SK-N-SH (cell line): ENCODE results near the gene MAGEB2. TPM values are rescaled to one million over a fixed set of nuclear protein-coding genes. Genes with fewer than 3 reads are reported as not detected.
"Not testable (repeated sequence)": the region's sequence is repeated elsewhere in the genome, so short reads cannot be mapped to it uniquely, and the experiment has no call there.

ENCODE experiments used
- CTCF ChIA-PET: fragments of 300-600, 350-600 bp; formaldehyde crosslinking; extraction: SDS; loops from one replicate; lab custom pipeline; 2021; lab: Yijun Ruan, JAX
- POLR2A ChIA-PET: fragments of 350-600 bp; sonication (Branson Sonifier 250); formaldehyde crosslinking; extraction: SDS; loops from one replicate; lab custom pipeline; 2020; ENCODE audit warnings: antibody characterized with exemption, inconsistent platforms; lab: Yijun Ruan, JAX
- DNase-seq: peaks from one replicate; pipeline ENCODE4 v3.0.0; 2012
- H2AFZ ChIP-seq: fragments of 200-600 bp; sonication (generic); 2 replicates; pipeline ENCODE4 v1.8.1; 2016; ENCODE audit warnings: antibody characterized with exemption, mild to moderate bottlenecking, low read depth
- H3F3A ChIP-seq: fragments of 200-600 bp; sonication (generic); replicated peaks from 2 replicates; pipeline ENCODE3; 2016; ENCODE audit warnings: antibody characterized with exemption, mild to moderate bottlenecking; ENCODE audit not compliant: insufficient read depth
- H3K27ac ChIP-seq, 2 experiments: fragments of 200-500 bp in 1 of 2; fragments of 200-600 bp in 1 of 2; sonication (Bioruptor generic) in 1 of 2; sonication (generic), shearing (Covaris generic) in 1 of 2; 2 replicates each; pipeline versions ENCODE4 v1.5.1 to v1.6.1; 2014 to 2016; ENCODE audit warnings: low read depth in 2 of 2, inconsistent platforms in 1 of 2, low read length in 1 of 2, mild to moderate bottlenecking in 1 of 2, mixed read lengths in 1 of 2
- H3K27me3 ChIP-seq: fragments of 200-600 bp; sonication (generic), shearing (Covaris generic); 2 replicates; pipeline ENCODE4 v1.6.1; 2016; ENCODE audit warnings: mixed run types; ENCODE audit not compliant: insufficient read depth
- H3K36me3 ChIP-seq, 2 experiments: fragments of 200-500 bp in 1 of 2; fragments of 200-600 bp in 1 of 2; sonication (Bioruptor generic) in 1 of 2; sonication (generic) in 1 of 2; replicated peaks in 1 of 2; 2 replicates each; pipeline versions ENCODE3 to v1.5.1; 2014 to 2016; ENCODE audit warnings: low read length in 1 of 2, mild to moderate bottlenecking in 1 of 2; ENCODE audit not compliant: insufficient read depth in 2 of 2, control insufficient read depth in 1 of 2
- H3K4me1 ChIP-seq, 2 experiments: fragments of 200-500 bp in 1 of 2; fragments of 200-600 bp in 1 of 2; sonication (Bioruptor generic) in 1 of 2; sonication (generic), shearing (Covaris generic) in 1 of 2; 2 replicates each; pipeline versions ENCODE4 v1.5.1 to v1.6.1; 2014 to 2016; ENCODE audit warnings: low read depth in 1 of 2, low read length in 1 of 2, mixed run types in 1 of 2; ENCODE audit not compliant: insufficient read depth in 2 of 2, control insufficient read depth in 1 of 2
- H3K4me2 ChIP-seq: fragments of 200-600 bp; sonication (generic), shearing (Covaris generic); 2 replicates; pipeline ENCODE4 v1.6.1; 2017; ENCODE audit warnings: mixed run types
- H3K4me3 ChIP-seq, 2 experiments: fragments of 200-500 bp in 1 of 2; fragments of 200-600 bp in 1 of 2; sonication (Bioruptor generic) in 1 of 2; sonication (generic), shearing (Covaris generic) in 1 of 2; 2 replicates each; pipeline versions ENCODE4 v1.5.1 to v1.8.1; 2014 to 2016; ENCODE audit warnings: low read depth in 2 of 2, inconsistent platforms in 1 of 2, low read length in 1 of 2, mild to moderate bottlenecking in 1 of 2, mixed read lengths in 1 of 2, moderate library complexity in 1 of 2
- H3K79me2 ChIP-seq: fragments of 200-600 bp; sonication (generic); 2 replicates; pipeline ENCODE4 v1.8.1; 2017; ENCODE audit warnings: mild to moderate bottlenecking; ENCODE audit not compliant: insufficient read depth
- H3K9ac ChIP-seq: fragments of 200-600 bp; sonication (generic); 2 replicates; pipeline ENCODE4 v1.6.1; 2017; ENCODE audit warnings: mixed run types
- H3K9me2 ChIP-seq: fragments of 200-600 bp; sonication (generic); 2 replicates; pipeline ENCODE4 v1.6.1; 2017; ENCODE audit warnings: mixed run types
- H3K9me3 ChIP-seq: fragments of 200-600 bp; sonication (generic); 2 replicates; pipeline ENCODE4 v1.6.1; 2017; ENCODE audit warnings: mixed run types, mild to moderate bottlenecking, moderate library complexity
- H4K20me1 ChIP-seq: fragments of 200-600 bp; sonication (generic); 2 replicates; pipeline ENCODE4 v1.6.1; 2017; ENCODE audit warnings: mild to moderate bottlenecking, mixed run types; ENCODE audit not compliant: insufficient read depth
- EZH2phosphoT487 ChIP-seq: fragments of 200-600 bp; sonication (generic); IDR thresholded peaks from 2 replicates; pipeline ENCODE4 v1.6.1; 2017; ENCODE audit warnings: low read depth, mixed run types, mild to moderate bottlenecking, antibody characterized with exemption, moderate library complexity, borderline replicate concordance
- FOXJ3 ChIP-seq: sonication (generic); formaldehyde crosslinking; IDR thresholded peaks from 2 replicates; pipeline ENCODE4 v1.5.1; 2020; ENCODE audit warnings: mild to moderate bottlenecking, missing genetic modification reagents
- NFIC ChIP-seq: IDR thresholded peaks from 2 replicates; pipeline ENCODE4 v1.4.0; 2012; ENCODE audit warnings: borderline replicate concordance
- RXRA ChIP-seq: IDR thresholded peaks from 2 replicates; pipeline ENCODE4 v1.4.0; 2012; ENCODE audit warnings: low read depth, mild to moderate bottlenecking, borderline replicate concordance
- TCF12 ChIP-seq: IDR thresholded peaks from 2 replicates; pipeline ENCODE4 v1.4.0; 2012
- WGBS: methylation state at CpG from one replicate; pipeline ENCODE4 v1.1.6; 2017; ENCODE audit warnings: low lambda C conversion rate; 5-methylcytosine and 5-hydroxymethylcytosine counted together
- polyA plus RNA-seq, 3 experiments: library from polyadenylated mRNA; depleted of rRNA; stranded (reverse); fragments of >200 nt; gene quantifications; 2 replicates each; pipeline ENCODE4 v1.2.3, GENCODE V29; 2012
- TF ChIP-seq, protein P1 (sequence below): IDR thresholded peaks from 2 replicates; pipeline ENCODE4 v1.4.0; 2012; ENCODE audit warnings: low read depth, borderline replicate concordance
- TF ChIP-seq, protein P2 (sequence below): fragments of 150-350 bp; IDR thresholded peaks from 2 replicates; pipeline ENCODE4 v1.6.1; 2017; ENCODE audit warnings: antibody characterized with exemption, low read length, low read depth, borderline replicate concordance
- TF ChIP-seq, protein P3 (sequence below): IDR thresholded peaks from 2 replicates; pipeline ENCODE4 v1.6.1; 2012; ENCODE audit warnings: mild to moderate bottlenecking, low read depth, low read length, moderate library complexity
- TF ChIP-seq, protein P4 (sequence below): fragments of 150-350 bp; IDR thresholded peaks from 2 replicates; pipeline ENCODE4 v1.6.1; 2016; ENCODE audit warnings: mild to moderate bottlenecking, low read depth, low read length

Gene MAGEB2
- polyA plus RNA-seq, 1 of the 3 experiments (the other 2 are of a cell fraction), result 2.7 TPM

DNA sequence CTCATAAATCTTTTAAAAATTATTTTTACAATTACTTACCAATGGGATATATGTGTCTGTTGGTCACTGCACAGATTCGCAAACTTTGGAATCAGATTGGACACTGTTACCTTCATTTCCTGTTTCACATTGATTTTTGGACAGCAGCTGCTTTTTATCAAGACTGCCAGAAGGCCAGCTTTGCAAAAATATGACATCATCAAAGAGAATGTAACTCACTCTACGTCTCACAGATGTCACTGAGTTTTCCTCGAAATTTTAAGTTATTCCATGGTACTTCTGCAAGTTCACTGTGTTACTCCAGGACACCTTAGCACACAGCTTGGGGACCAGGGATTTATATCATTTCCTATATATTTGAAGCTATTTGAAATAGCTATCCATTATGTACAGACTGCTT is 31.8 kb upstream of the MAGEB2 start:
- ChIA-PET POLR2A (no interaction called here), CTCF (no interaction called here)
- Histone ChIP-seq H4K20me1 (no peaks in the 10 kb centered on the region), H3K9me3 (no peaks in the 10 kb centered on the region), H3K9me2 (no peaks in the 10 kb centered on the region), H3K4me2 (no peak overlapping the region), H3K4me1 (no peaks in the 10 kb centered on the region), H3K79me2 (no peaks in the 10 kb centered on the region), H2AFZ (no peak overlapping the region), H3K4me3 (no peak overlapping the region), H3F3A (no peaks in the 10 kb centered on the region), H3K27me3 (peaks cover 8% of the 10 kb centered on the region; the same call in 1 of the 2 replicates), H3K27ac (no peak overlapping the region), H3K36me3 (no peaks in the 10 kb centered on the region), H3K9ac (no peak overlapping the region)
- WGBS, result 1% methylated on average over 3 of the region's 3 CpGs
- DNase-seq, result no peak
- TF ChIP-seq TCF12, result peak; percentile 21; the same call in 1 of the 2 replicates
- TF ChIP-seq RXRA, result no peak
- TF ChIP-seq EZH2phosphoT487, result no peak
- TF ChIP-seq, all 33 proteins: peak for 1

DNA sequence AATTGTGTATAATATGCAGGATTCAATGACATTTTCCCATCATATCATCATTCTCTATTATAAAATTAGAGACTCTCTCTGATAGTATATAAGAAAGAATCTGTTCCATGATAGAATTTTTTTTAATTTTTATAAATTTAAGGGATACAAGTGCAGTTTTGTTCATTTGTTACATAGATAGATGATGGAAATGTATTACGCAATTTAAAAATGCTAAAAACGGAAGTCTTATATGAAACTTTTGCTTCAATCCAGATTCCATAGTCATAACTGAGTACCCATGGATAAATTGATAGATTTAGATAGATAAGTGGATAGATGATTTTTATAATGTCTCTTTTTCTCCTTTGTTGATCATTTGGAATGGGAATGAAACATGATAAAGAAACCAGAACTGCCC is 24.9 kb upstream of the MAGEB2 start:
- ChIA-PET CTCF (no interaction called here), POLR2A (no interaction called here)
- H3K4me1 ChIP-seq, result no peaks in the 10 kb centered on the region
- no peak overlapping the region for H2AFZ ChIP-seq
- no peak overlapping the region for H3K4me2 ChIP-seq
- H3K9ac ChIP-seq, result no peak overlapping the region
- H3K27ac ChIP-seq, result no peak overlapping the region
- H3K9me3 ChIP-seq, result no peaks in the 10 kb centered on the region
- H3K79me2 ChIP-seq, result no peaks in the 10 kb centered on the region
- no peaks in the 10 kb centered on the region for H3K36me3 ChIP-seq
- peaks cover 12% of the 10 kb centered on the region; the same call in 1 of the 2 replicates for H3K27me3 ChIP-seq
- H4K20me1 ChIP-seq, result no peaks in the 10 kb centered on the region
- no peak overlapping the region for H3K4me3 ChIP-seq
- TF ChIP-seq, protein P1, sequence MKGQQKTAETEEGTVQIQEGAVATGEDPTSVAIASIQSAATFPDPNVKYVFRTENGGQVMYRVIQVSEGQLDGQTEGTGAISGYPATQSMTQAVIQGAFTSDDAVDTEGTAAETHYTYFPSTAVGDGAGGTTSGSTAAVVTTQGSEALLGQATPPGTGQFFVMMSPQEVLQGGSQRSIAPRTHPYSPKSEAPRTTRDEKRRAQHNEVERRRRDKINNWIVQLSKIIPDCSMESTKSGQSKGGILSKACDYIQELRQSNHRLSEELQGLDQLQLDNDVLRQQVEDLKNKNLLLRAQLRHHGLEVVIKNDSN, result no peak
- TF ChIP-seq, protein P2, sequence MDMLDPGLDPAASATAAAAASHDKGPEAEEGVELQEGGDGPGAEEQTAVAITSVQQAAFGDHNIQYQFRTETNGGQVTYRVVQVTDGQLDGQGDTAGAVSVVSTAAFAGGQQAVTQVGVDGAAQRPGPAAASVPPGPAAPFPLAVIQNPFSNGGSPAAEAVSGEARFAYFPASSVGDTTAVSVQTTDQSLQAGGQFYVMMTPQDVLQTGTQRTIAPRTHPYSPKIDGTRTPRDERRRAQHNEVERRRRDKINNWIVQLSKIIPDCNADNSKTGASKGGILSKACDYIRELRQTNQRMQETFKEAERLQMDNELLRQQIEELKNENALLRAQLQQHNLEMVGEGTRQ, result no peak
- TF ChIP-seq NFIC (no peak), FOXJ3 (CRISPR knock-in tag) (no peak)
- TF ChIP-seq, protein P3, sequence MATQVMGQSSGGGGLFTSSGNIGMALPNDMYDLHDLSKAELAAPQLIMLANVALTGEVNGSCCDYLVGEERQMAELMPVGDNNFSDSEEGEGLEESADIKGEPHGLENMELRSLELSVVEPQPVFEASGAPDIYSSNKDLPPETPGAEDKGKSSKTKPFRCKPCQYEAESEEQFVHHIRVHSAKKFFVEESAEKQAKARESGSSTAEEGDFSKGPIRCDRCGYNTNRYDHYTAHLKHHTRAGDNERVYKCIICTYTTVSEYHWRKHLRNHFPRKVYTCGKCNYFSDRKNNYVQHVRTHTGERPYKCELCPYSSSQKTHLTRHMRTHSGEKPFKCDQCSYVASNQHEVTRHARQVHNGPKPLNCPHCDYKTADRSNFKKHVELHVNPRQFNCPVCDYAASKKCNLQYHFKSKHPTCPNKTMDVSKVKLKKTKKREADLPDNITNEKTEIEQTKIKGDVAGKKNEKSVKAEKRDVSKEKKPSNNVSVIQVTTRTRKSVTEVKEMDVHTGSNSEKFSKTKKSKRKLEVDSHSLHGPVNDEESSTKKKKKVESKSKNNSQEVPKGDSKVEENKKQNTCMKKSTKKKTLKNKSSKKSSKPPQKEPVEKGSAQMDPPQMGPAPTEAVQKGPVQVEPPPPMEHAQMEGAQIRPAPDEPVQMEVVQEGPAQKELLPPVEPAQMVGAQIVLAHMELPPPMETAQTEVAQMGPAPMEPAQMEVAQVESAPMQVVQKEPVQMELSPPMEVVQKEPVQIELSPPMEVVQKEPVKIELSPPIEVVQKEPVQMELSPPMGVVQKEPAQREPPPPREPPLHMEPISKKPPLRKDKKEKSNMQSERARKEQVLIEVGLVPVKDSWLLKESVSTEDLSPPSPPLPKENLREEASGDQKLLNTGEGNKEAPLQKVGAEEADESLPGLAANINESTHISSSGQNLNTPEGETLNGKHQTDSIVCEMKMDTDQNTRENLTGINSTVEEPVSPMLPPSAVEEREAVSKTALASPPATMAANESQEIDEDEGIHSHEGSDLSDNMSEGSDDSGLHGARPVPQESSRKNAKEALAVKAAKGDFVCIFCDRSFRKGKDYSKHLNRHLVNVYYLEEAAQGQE, result no peak
- TF ChIP-seq, protein P4, sequence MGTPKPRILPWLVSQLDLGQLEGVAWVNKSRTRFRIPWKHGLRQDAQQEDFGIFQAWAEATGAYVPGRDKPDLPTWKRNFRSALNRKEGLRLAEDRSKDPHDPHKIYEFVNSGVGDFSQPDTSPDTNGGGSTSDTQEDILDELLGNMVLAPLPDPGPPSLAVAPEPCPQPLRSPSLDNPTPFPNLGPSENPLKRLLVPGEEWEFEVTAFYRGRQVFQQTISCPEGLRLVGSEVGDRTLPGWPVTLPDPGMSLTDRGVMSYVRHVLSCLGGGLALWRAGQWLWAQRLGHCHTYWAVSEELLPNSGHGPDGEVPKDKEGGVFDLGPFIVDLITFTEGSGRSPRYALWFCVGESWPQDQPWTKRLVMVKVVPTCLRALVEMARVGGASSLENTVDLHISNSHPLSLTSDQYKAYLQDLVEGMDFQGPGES, result no peak
- no peaks in the 10 kb centered on the region for H3F3A ChIP-seq
- WGBS, result 8% methylated on average over 2 of the region's 2 CpGs
- no peaks in the 10 kb centered on the region for H3K9me2 ChIP-seq
- no peak for DNase-seq

DNA sequence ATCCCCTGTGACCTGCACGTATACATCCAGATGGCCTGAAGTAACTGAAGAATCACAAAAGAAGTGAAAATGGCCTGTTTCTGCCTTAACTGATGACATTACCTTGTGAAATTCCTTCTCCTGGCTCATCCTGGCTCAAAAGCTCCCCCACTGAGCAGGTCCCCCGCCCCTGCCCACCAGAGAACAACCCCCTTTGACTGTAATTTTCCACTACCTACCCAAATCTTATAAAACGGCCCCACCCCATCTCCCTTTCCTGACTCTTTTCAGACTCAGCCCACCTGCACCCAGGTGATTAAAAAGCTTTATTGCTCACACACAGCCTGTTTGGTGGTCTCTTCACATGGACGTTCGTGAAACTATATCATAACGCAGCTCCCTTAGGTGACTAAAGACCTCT is 21.5 kb upstream of the MAGEB2 start:
- H3K79me2 ChIP-seq, DNase-seq, H3K9me3 ChIP-seq, H3K27ac ChIP-seq, H3K4me1 ChIP-seq, H3F3A ChIP-seq, H2AFZ ChIP-seq, H3K9me2 ChIP-seq, H3K9ac ChIP-seq, H4K20me1 ChIP-seq, H3K36me3 ChIP-seq, POLR2A ChIA-PET, H3K4me3 ChIP-seq, H3K4me2 ChIP-seq, CTCF ChIA-PET: not testable (repeated sequence)
- H3K27me3 ChIP-seq, result peaks cover 18% of the 10 kb centered on the region; the same call in 1 of the 2 replicates
- WGBS, result 6% methylated on average over 6 of the region's 6 CpGs
